Transverse colon (tissue), 4 donors: ENCODE data around the gene HOXD11. TPM values are rescaled to one million over a fixed set of nuclear protein-coding genes. Genes with fewer than 3 reads are reported as not detected.

Source experiments
- DNase-seq: peaks from one replicate; pipeline ENCODE4 v3.0.0-alpha.2; 2019
- H3K27ac ChIP-seq, 4 donors: fragments of 200-600 bp; sonication (generic); 2 replicates each; pipeline ENCODE4 v1.5.1; 2016 to 2018; ENCODE audit warnings: inconsistent platforms in 4 of 4
- H3K27me3 ChIP-seq: fragments of 200-600 bp; sonication (generic); 2 replicates; pipeline ENCODE4 v1.5.1; 2017; ENCODE audit warnings: inconsistent platforms
- H3K36me3 ChIP-seq, 4 donors: fragments of 200-600 bp; sonication (generic); 2 replicates each; pipeline ENCODE4 v1.5.1; 2017 to 2019; ENCODE audit warnings: inconsistent platforms in 4 of 4
- H3K4me1 ChIP-seq, 4 donors: fragments of 200-600 bp; sonication (generic); 2 replicates each; pipeline ENCODE4 v1.5.1; 2017 to 2020; ENCODE audit warnings: inconsistent platforms in 4 of 4
- H3K4me3 ChIP-seq, 4 donors: fragments of 200-600 bp; sonication (generic); 1 replicate in 1 of 4; 2 replicates in 3 of 4; pipeline versions ENCODE4 v1.5.1 to v1.6.1; 2017 to 2019; ENCODE audit warnings: inconsistent platforms in 4 of 4
- H3K9me3 ChIP-seq, 2 donors: fragments of 200-600 bp; sonication (generic); 2 replicates each; pipeline ENCODE4 v1.5.1; 2017 to 2019; ENCODE audit warnings: inconsistent platforms in 2 of 2
- CTCF ChIP-seq, 5 experiments: fragments of 200-600 bp in 3 of 5; fragments of 450-650 bp in 2 of 5; sonication (generic) in 3 of 5; IDR thresholded peaks; 1 replicate in 2 of 5; 2 replicates in 3 of 5; pipeline ENCODE4 v1.5.1; 2016 to 2017; ENCODE audit warnings: antibody characterized with exemption in 5 of 5, inconsistent platforms in 3 of 5, mild to moderate bottlenecking in 2 of 5, moderate library complexity in 1 of 5
- EP300 ChIP-seq: sonication (generic); formaldehyde crosslinking; IDR thresholded peaks from one replicate; pipeline ENCODE4 v1.6.1; 2017; ENCODE audit warnings: antibody characterized with exemption, low read depth
- POLR2A ChIP-seq: fragments of 450-650 bp; IDR thresholded peaks from one replicate; pipeline ENCODE4 v1.6.1; 2016; ENCODE audit warnings: antibody characterized with exemption, mild to moderate bottlenecking, moderate library complexity
- POLR2AphosphoS5 ChIP-seq, 3 donors: sonication (generic); formaldehyde crosslinking; IDR thresholded peaks; one replicate each; pipeline ENCODE4 v1.6.1; 2016; ENCODE audit warnings: antibody characterized with exemption in 3 of 3
- WGBS, 2 donors: methylation state at CpG; one replicate each; pipeline ENCODE4 v1.1.5; 2018; ENCODE audit warnings: low coverage in 1 of 2; 5-methylcytosine and 5-hydroxymethylcytosine counted together
- in situ Hi-C, 4 donors: fragments of 200-750 bp; cut with MboI; loops; one replicate each; pipeline versions ENCODE4 v1.15.0 to v1.15.1; 2017; ENCODE audit warnings: low sequenced_read_pairs in 3 of 4, low pct_ligation_motif_present in 1 of 4, low pct_unique_long_range_greater_than_20kb in 1 of 4
- intact Hi-C: fragments of 100-400 bp; cut with DNase I; formaldehyde crosslinking; loops from one replicate; pipeline ENCODE4 v1.15.1; 2023; ENCODE audit warnings: low total_unique reads
- total RNA-seq, 4 donors: library from RNA; depleted of rRNA; stranded (reverse); fragments of >200 nt; gene quantifications; one replicate each; pipeline ENCODE4 v1.1.0, GENCODE V29; 2016

Gene HOXD11
- total RNA-seq, 4 donors from 2014 or later = 0.41 to 13.5 (median 4.4) TPM

GRCh38 chr2:176080540-176081375, 26.3 kb upstream of the HOXD11 start:
- intact Hi-C loops (loop anchor here (10.0 kb wide), 2 partner anchors 496 to 826 kb away; no protein-coding TSS in a partner anchor), in situ Hi-C loops (loop anchor here in 2 of 4 donors (25.0 kb wide), 2 partner anchors 393 to 718 kb away; no protein-coding TSS in a partner anchor)
- WGBS, 2 donors = 19 to 35% methylated on average over 14 to 67 of the region's 68 CpGs
- Histone ChIP-seq H3K4me3 (peak overlapping the region in 2 of 4 donors; percentile 21 to 48), H3K9me3 (no peaks in the 10 kb centered on the region), H3K36me3 (no peaks in the 10 kb centered on the region), H3K27me3 (peaks cover 99% of the 10 kb centered on the region), H3K27ac (no peak overlapping the region), H3K4me1 (peaks cover 8 to 41% (median 30%) of the 10 kb centered on the region in 4 donors)
- TF ChIP-seq POLR2AphosphoS5 (IDR thresholded peaks at IDR 0.05) = peak in 1 of 3 donors; percentile 6
- no peak for TF ChIP-seq POLR2A
- no peak for TF ChIP-seq CTCF (IDR thresholded peaks at IDR 0.05)
- DNase-seq = peak; percentile 49

- no peaks in the 10 kb centered on the region for H3K36me3 ChIP-seq
- TF ChIP-seq POLR2AphosphoS5 (IDR thresholded peaks at IDR 0.05) (peak in 1 of 3 donors; percentile 37), POLR2A (no peak)
- H3K27me3 ChIP-seq = peaks cover 99% of the 10 kb centered on the region
- H3K9me3 ChIP-seq = no peaks in the 10 kb centered on the region
- WGBS, 2 donors = 9 to 15% methylated on average over 17 of the region's 17 CpGs
- no peak overlapping the region for H3K27ac ChIP-seq
- in situ Hi-C loops = loop anchor here in 2 of 4 donors (25.0 kb wide), 2 partner anchors 394 to 719 kb away; no protein-coding TSS in a partner anchor
- DNase-seq = no peak
- intact Hi-C loops = loop anchor here (10.0 kb wide), 2 partner anchors 497 to 827 kb away; no protein-coding TSS in a partner anchor
- H3K4me3 ChIP-seq = no peak overlapping the region
- H3K4me1 ChIP-seq = peaks cover 8 to 48% (median 34%) of the 10 kb centered on the region in 4 donors
These were observed 25.7 kb upstream of the HOXD11 start for GRCh38 chr2:176081376-176081836.

- in situ Hi-C loops = loop anchor here in 2 of 4 donors (25.0 kb wide), 2 partner anchors 395 to 720 kb away; no protein-coding TSS in a partner anchor
- peaks cover 8 to 48% (median 34%) of the 10 kb centered on the region in 4 donors for H3K4me1 ChIP-seq
- H3K9me3 ChIP-seq = no peaks in the 10 kb centered on the region
- H3K4me3 ChIP-seq = no peak overlapping the region
- H3K27me3 ChIP-seq = peaks cover 99% of the 10 kb centered on the region
- intact Hi-C loops = loop anchor here (10.0 kb wide), 2 partner anchors 497 to 827 kb away; no protein-coding TSS in a partner anchor
- TF ChIP-seq POLR2AphosphoS5 (IDR thresholded peaks at IDR 0.05) (peak in 1 of 3 donors; percentile 40), POLR2A (no peak)
- 0 to 13% methylated on average over 1 to 62 of the region's 62 CpGs for WGBS, 2 donors
- no peak overlapping the region for H3K27ac ChIP-seq
- H3K36me3 ChIP-seq = no peaks in the 10 kb centered on the region
- DNase-seq = no peak
These were observed 25.1 kb upstream of the HOXD11 start for GRCh38 chr2:176081837-176082524.

GRCh38 chr2:176082525-176082823, 24.6 kb upstream of the HOXD11 start:
- in situ Hi-C loops (loop anchor here in 2 of 4 donors (25.0 kb wide), 2 partner anchors 395 to 720 kb away; no protein-coding TSS in a partner anchor), intact Hi-C loops (loop anchor here (10.0 kb wide), 2 partner anchors 498 to 828 kb away; no protein-coding TSS in a partner anchor)
- Histone ChIP-seq H3K36me3 (no peaks in the 10 kb centered on the region), H3K4me3 (no peak overlapping the region), H3K27ac (no peak overlapping the region), H3K9me3 (no peaks in the 10 kb centered on the region), H3K27me3 (peaks cover 99% of the 10 kb centered on the region), H3K4me1 (peaks cover 8 to 48% (median 34%) of the 10 kb centered on the region in 4 donors)
- TF ChIP-seq EP300 (no peak), POLR2AphosphoS5 (IDR thresholded peaks at IDR 0.05) (no peak), POLR2A (no peak), CTCF (IDR thresholded peaks at IDR 0.05) (no peak)
- no peak for DNase-seq
- WGBS, 2 donors = 15% methylated on average over 6 to 10 of the region's 10 CpGs
